Body of pancreas (tissue), 4 donors: ENCODE measurements around the gene MLLT11.

ENCODE experiments used
- CTCF ChIP-seq, 7 experiments: fragments of 450-650 bp in 4 of 7; fragments of 200-600 bp in 3 of 7; sonication (generic) in 3 of 7; IDR thresholded peaks; one replicate each; pipeline ENCODE4 v1.5.1; 2016 to 2019; ENCODE audit warnings: antibody characterized with exemption in 7 of 7
- POLR2A ChIP-seq, 3 donors: fragments of 450-650 bp; IDR thresholded peaks; one replicate each; pipeline ENCODE4 v1.6.1; 2016; ENCODE audit warnings: antibody characterized with exemption in 3 of 3, mild to moderate bottlenecking in 2 of 3

GRCh38 chr1:151037032-151037431 lies 23.2 kb upstream of the MLLT11 start:
- TF ChIP-seq CTCF (IDR thresholded peaks at IDR 0.05) (no peak), POLR2A (IDR thresholded peaks at IDR 0.05) (no peak)
